Liver (tissue), 9 donors: ENCODE data around the gene CNIH3. TPM values are rescaled to one million over a fixed set of nuclear protein-coding genes. Genes with fewer than 3 reads are reported as not detected.

Experiments used
- DNase-seq: peaks from one replicate; pipeline ENCODE4 v3.0.0-alpha.2; 2017; ENCODE audit warnings: low spot score
- H3K27ac ChIP-seq, 2 donors: one replicate each; pipeline ENCODE4 v1.7.0; 2013; ENCODE audit warnings: inconsistent platforms in 2 of 2, low read length in 2 of 2, control low read depth in 1 of 2, low read depth in 1 of 2, mild to moderate bottlenecking in 1 of 2
- H3K27me3 ChIP-seq, 4 donors: one replicate each; pipeline versions ENCODE4 v1.6.1 to v1.7.0; 2013; ENCODE audit warnings: low read length in 3 of 4, inconsistent platforms in 1 of 4, mild to moderate bottlenecking in 1 of 4, moderate library complexity in 1 of 4; ENCODE audit not compliant: control insufficient read depth in 4 of 4, insufficient read depth in 4 of 4
- H3K36me3 ChIP-seq, 4 donors: one replicate each; pipeline versions ENCODE4 v1.6.1 to v1.7.0; 2013; ENCODE audit warnings: low read length in 3 of 4, mild to moderate bottlenecking in 3 of 4, low read depth in 1 of 4, moderate library complexity in 1 of 4; ENCODE audit not compliant: control insufficient read depth in 4 of 4, insufficient read depth in 3 of 4
- H3K4me1 ChIP-seq, 4 donors: one replicate each; pipeline versions ENCODE4 v1.6.1 to v1.7.0; 2013; ENCODE audit warnings: low read length in 3 of 4, mild to moderate bottlenecking in 3 of 4, moderate library complexity in 1 of 4; ENCODE audit not compliant: control insufficient read depth in 4 of 4, insufficient read depth in 4 of 4
- H3K4me3 ChIP-seq, 3 donors: one replicate each; pipeline versions ENCODE4 v1.6.1 to v1.7.0; 2013; ENCODE audit warnings: low read length in 3 of 3, control low read depth in 1 of 3, low read depth in 1 of 3, mild to moderate bottlenecking in 1 of 3
- H3K9ac ChIP-seq, 2 donors: one replicate each; pipeline ENCODE4 v1.7.0; 2013; ENCODE audit warnings: low read length in 2 of 2, mild to moderate bottlenecking in 2 of 2, moderate library complexity in 2 of 2, control low read depth in 1 of 2, low read depth in 1 of 2
- H3K9me3 ChIP-seq, 4 donors: one replicate each; pipeline versions ENCODE4 v1.6.1 to v1.7.0; 2013; ENCODE audit warnings: low read length in 3 of 4; ENCODE audit not compliant: control insufficient read depth in 4 of 4
- CTCF ChIP-seq: fragments of 150-350 bp; IDR thresholded peaks from 2 replicates; pipeline ENCODE4 v1.5.1; 2017; ENCODE audit warnings: improper control_type of control experiment, low read depth, low read length; ENCODE audit not compliant: missing input control
- EGR1 ChIP-seq, 2 donors: IDR thresholded peaks; 2 replicates each; pipeline ENCODE4 v1.6.1; 2016 to 2018; ENCODE audit warnings: antibody characterized with exemption in 2 of 2, low read depth in 2 of 2
- FOXA1 ChIP-seq: IDR thresholded peaks from 2 replicates; pipeline ENCODE4 v1.6.1; 2016; ENCODE audit warnings: antibody characterized with exemption
- FOXA2 ChIP-seq: IDR thresholded peaks from 2 replicates; pipeline ENCODE4 v1.6.1; 2016; ENCODE audit warnings: antibody characterized with exemption
- GABPA ChIP-seq, 2 donors: IDR thresholded peaks in 1 of 2; conservative IDR thresholded peaks in 1 of 2; 2 replicates each; pipeline ENCODE4 v1.6.1; 2016; ENCODE audit warnings: antibody characterized with exemption in 2 of 2, mild to moderate bottlenecking in 1 of 2, moderate library complexity in 1 of 2
- HNF4A ChIP-seq, 2 donors: conservative IDR thresholded peaks; 2 replicates each; pipeline ENCODE4 v1.6.1; 2016; ENCODE audit warnings: antibody characterized with exemption in 2 of 2, mild to moderate bottlenecking in 2 of 2
- HNF4G ChIP-seq: IDR thresholded peaks from 2 replicates; pipeline ENCODE4 v1.6.1; 2016; ENCODE audit warnings: antibody characterized with exemption
- JUND ChIP-seq, 2 donors: IDR thresholded peaks; 2 replicates each; pipeline ENCODE4 v1.6.1; 2016; ENCODE audit warnings: antibody characterized with exemption in 2 of 2
- NR2F2 ChIP-seq: IDR thresholded peaks from 2 replicates; pipeline ENCODE4 v1.6.1; 2016; ENCODE audit warnings: antibody characterized with exemption
- RAD21 ChIP-seq, 2 donors: IDR thresholded peaks; 2 replicates each; pipeline ENCODE4 v1.6.1; 2016; ENCODE audit warnings: antibody characterized with exemption in 2 of 2, mild to moderate bottlenecking in 2 of 2
- RXRA ChIP-seq, 2 donors: IDR thresholded peaks; 2 replicates each; pipeline ENCODE4 v1.6.1; 2017 to 2018; ENCODE audit warnings: antibody characterized with exemption in 2 of 2, mild to moderate bottlenecking in 1 of 2
- SP1 ChIP-seq: IDR thresholded peaks from 2 replicates; pipeline ENCODE4 v1.6.1; 2018; ENCODE audit warnings: antibody characterized with exemption, mild to moderate bottlenecking
- TAF1 ChIP-seq: conservative IDR thresholded peaks from 2 replicates; pipeline ENCODE4 v1.6.1; 2016; ENCODE audit warnings: antibody characterized with exemption, mild to moderate bottlenecking
- YY1 ChIP-seq: IDR thresholded peaks from 2 replicates; pipeline ENCODE4 v1.6.1; 2016; ENCODE audit warnings: antibody characterized with exemption, mild to moderate bottlenecking
- ZBTB33 ChIP-seq: IDR thresholded peaks from 2 replicates; pipeline ENCODE4 v1.6.1; 2016; ENCODE audit warnings: antibody characterized with exemption
- WGBS: extraction: QIAGEN DNeasy Blood & Tissue Kit; methylation state at CpG from one replicate; pipeline ENCODE4 v1.1.7; 2013; 5-methylcytosine and 5-hydroxymethylcytosine counted together
- polyA plus RNA-seq, 2 donors: library from polyadenylated mRNA; stranded (reverse) in 1 of 2; unstranded in 1 of 2; fragments of 200-250 nt in 1 of 2; fragments of >200 nt in 1 of 2; fragmentation: Nextera tagmentation in 1 of 2; extraction: Ambion mirVana in 1 of 2; gene quantifications; one replicate each; pipeline versions ENCODE4 v1.2.1 to v1.2.3, GENCODE V29; 2013 to 2015
- total RNA-seq, 2 donors: library from RNA; depleted of rRNA; stranded (reverse); fragments of >200 nt; gene quantifications; one replicate each; pipeline ENCODE4 v1.2.3, GENCODE V29; 2014
- TF ChIP-seq, protein P1 (sequence below): IDR thresholded peaks from 2 replicates; pipeline ENCODE4 v1.6.1; 2016; ENCODE audit warnings: antibody characterized with exemption
- TF ChIP-seq, protein P2 (sequence below): IDR thresholded peaks from 2 replicates; pipeline ENCODE4 v1.6.1; 2016; ENCODE audit warnings: antibody characterized with exemption, mild to moderate bottlenecking
- TF ChIP-seq, protein P3 (sequence below): IDR thresholded peaks from 2 replicates; pipeline ENCODE4 v1.6.1; 2016; ENCODE audit warnings: antibody characterized with exemption
- donor health status: healthy.
- donor health status: healthy.
- donor health status: healthy.
- donor health status: healthy.
- donor health status: healthy.

Gene CNIH3
- total and polyA plus RNA-seq, 4 donors, result 0.39 to 1.0 (median 0.93) TPM

DNA sequence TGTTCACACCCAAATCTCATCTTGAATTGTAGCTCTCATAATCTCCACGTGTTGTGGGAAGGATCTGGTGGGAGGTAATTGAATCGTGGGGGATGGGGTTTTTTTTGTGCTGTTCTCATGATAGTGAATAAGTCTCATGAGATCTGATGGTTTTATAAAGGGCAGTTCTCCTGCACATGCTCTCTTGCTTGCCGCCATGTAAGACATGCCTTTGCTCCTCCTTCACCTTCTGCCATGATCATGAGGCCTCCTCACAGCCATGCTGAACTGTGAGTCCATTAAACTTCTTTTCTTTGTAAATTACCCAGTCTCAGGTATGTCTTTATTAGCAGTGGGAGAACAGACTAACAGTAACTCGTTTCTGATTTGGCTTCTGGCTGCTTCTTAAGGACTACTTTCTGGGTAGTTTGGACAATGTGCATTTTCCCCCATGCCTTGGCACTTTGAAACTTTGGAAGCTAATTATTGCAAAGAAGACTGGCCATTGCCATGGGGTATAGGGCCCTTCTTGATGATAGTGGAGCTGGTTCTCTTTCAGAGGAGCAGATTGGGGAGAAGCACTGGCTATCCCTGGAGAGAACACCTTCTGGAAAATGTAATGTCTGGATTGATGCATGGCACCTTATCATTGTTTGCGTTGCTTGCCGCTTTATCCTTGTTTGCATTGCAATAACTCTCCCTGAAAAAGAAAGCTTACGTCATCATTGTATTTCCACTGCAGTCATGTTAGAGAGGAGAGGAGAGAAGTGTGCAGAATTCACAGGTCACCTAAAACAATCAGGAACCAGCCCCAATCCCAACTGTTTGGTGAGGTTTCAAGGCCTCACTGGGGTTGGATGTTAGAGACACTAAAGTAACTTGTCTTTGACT, 5.9 kb downstream of the CNIH3 start:
- no peak overlapping the region for H3K27ac ChIP-seq
- H3K27me3 ChIP-seq, result peaks cover 0 to 6% (median 4%) of the 10 kb centered on the region in 4 donors
- H3K4me3 ChIP-seq, result no peak overlapping the region
- H3K9me3 ChIP-seq, result no peaks in the 10 kb centered on the region
- 74% methylated on average over 7 of the region's 7 CpGs for WGBS
- no peak for TF ChIP-seq NR2F2
- no peak for TF ChIP-seq HNF4A (conservative IDR thresholded peaks at IDR 0.05)
- no peak for TF ChIP-seq TAF1
- no peak for TF ChIP-seq GABPA (IDR thresholded peaks at IDR 0.05 in 1 of 2, conservative IDR thresholded peaks at IDR 0.05 in 1 of 2)
- TF ChIP-seq RXRA (IDR thresholded peaks at IDR 0.05), result no peak
- TF ChIP-seq, protein P1, sequence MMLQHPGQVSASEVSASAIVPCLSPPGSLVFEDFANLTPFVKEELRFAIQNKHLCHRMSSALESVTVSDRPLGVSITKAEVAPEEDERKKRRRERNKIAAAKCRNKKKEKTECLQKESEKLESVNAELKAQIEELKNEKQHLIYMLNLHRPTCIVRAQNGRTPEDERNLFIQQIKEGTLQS, result no peak
- no peak for TF ChIP-seq CTCF
- no peak for TF ChIP-seq EGR1 (IDR thresholded peaks at IDR 0.05; ENCODE audit: low read depth in 2 of 2)
- no peak for TF ChIP-seq FOXA2
- TF ChIP-seq HNF4G, result no peak
- TF ChIP-seq, protein P2, sequence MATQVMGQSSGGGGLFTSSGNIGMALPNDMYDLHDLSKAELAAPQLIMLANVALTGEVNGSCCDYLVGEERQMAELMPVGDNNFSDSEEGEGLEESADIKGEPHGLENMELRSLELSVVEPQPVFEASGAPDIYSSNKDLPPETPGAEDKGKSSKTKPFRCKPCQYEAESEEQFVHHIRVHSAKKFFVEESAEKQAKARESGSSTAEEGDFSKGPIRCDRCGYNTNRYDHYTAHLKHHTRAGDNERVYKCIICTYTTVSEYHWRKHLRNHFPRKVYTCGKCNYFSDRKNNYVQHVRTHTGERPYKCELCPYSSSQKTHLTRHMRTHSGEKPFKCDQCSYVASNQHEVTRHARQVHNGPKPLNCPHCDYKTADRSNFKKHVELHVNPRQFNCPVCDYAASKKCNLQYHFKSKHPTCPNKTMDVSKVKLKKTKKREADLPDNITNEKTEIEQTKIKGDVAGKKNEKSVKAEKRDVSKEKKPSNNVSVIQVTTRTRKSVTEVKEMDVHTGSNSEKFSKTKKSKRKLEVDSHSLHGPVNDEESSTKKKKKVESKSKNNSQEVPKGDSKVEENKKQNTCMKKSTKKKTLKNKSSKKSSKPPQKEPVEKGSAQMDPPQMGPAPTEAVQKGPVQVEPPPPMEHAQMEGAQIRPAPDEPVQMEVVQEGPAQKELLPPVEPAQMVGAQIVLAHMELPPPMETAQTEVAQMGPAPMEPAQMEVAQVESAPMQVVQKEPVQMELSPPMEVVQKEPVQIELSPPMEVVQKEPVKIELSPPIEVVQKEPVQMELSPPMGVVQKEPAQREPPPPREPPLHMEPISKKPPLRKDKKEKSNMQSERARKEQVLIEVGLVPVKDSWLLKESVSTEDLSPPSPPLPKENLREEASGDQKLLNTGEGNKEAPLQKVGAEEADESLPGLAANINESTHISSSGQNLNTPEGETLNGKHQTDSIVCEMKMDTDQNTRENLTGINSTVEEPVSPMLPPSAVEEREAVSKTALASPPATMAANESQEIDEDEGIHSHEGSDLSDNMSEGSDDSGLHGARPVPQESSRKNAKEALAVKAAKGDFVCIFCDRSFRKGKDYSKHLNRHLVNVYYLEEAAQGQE, result no peak
- no peak for TF ChIP-seq JUND (IDR thresholded peaks at IDR 0.05)
- TF ChIP-seq RAD21 (IDR thresholded peaks at IDR 0.05), result no peak
- no peak for TF ChIP-seq FOXA1
- no peak for TF ChIP-seq YY1
- H3K36me3 ChIP-seq, result no peaks in the 10 kb centered on the region
- H3K4me1 ChIP-seq, result peaks cover 0 to 5% (median 4%) of the 10 kb centered on the region in 4 donors
- H3K9ac ChIP-seq, result no peak overlapping the region
- no peak for DNase-seq

- Histone ChIP-seq H3K36me3 (no peaks in the 10 kb centered on the region), H3K27me3 (peaks cover 0 to 6% (median 4%) of the 10 kb centered on the region in 4 donors), H3K9ac (no peak overlapping the region), H3K27ac (no peak overlapping the region), H3K4me1 (no peaks in the 10 kb centered on the region), H3K9me3 (no peaks in the 10 kb centered on the region), H3K4me3 (no peak overlapping the region)
- TF ChIP-seq EGR1 (IDR thresholded peaks at IDR 0.05; ENCODE audit: low read depth in 2 of 2), result no peak
- no peak for TF ChIP-seq RXRA (IDR thresholded peaks at IDR 0.05)
- no peak for TF ChIP-seq ZBTB33
- no peak for TF ChIP-seq HNF4A (conservative IDR thresholded peaks at IDR 0.05)
- TF ChIP-seq, protein P3, sequence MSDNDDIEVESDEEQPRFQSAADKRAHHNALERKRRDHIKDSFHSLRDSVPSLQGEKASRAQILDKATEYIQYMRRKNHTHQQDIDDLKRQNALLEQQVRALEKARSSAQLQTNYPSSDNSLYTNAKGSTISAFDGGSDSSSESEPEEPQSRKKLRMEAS, result no peak
- no peak for TF ChIP-seq GABPA (IDR thresholded peaks at IDR 0.05 in 1 of 2, conservative IDR thresholded peaks at IDR 0.05 in 1 of 2)
- no peak for TF ChIP-seq TAF1
- TF ChIP-seq, protein P2, result no peak
- TF ChIP-seq JUND (IDR thresholded peaks at IDR 0.05), result no peak
- TF ChIP-seq YY1, result no peak
- no peak for TF ChIP-seq SP1
- WGBS, result 98% methylated on average over 2 of the region's 2 CpGs
- DNase-seq, result no peak
These were observed 6.7 kb downstream of the CNIH3 start for GRCh38 chr1:224622831-224623230.
